Duodenal mucosa (tissue), 2 donors: ENCODE data around the gene ACP1.
"Not testable (repeated sequence)": the region's sequence is repeated elsewhere in the genome, so short reads cannot be mapped to it uniquely, and the experiment has no call there.

Source experiments
- H3K27ac ChIP-seq: one replicate; pipeline ENCODE4 v1.7.0; 2013; ENCODE audit warnings: low read depth, low read length
- H3K27me3 ChIP-seq, 2 donors: one replicate each; pipeline ENCODE4 v1.7.0; 2013; ENCODE audit warnings: low read length in 2 of 2, control low read depth in 1 of 2; ENCODE audit not compliant: insufficient read depth in 2 of 2, control insufficient read depth in 1 of 2
- H3K36me3 ChIP-seq, 2 donors: one replicate each; pipeline ENCODE4 v1.7.0; 2013; ENCODE audit warnings: low read length in 2 of 2, control low read depth in 1 of 2; ENCODE audit not compliant: insufficient read depth in 2 of 2, control insufficient read depth in 1 of 2
- H3K4me1 ChIP-seq, 2 donors: one replicate each; pipeline ENCODE4 v1.7.0; 2013; ENCODE audit warnings: low read length in 2 of 2, control low read depth in 1 of 2; ENCODE audit not compliant: insufficient read depth in 2 of 2, control insufficient read depth in 1 of 2
- H3K4me3 ChIP-seq, 2 donors: one replicate each; pipeline ENCODE4 v1.7.0; 2013; ENCODE audit warnings: low read length in 2 of 2, low read depth in 1 of 2
- H3K9ac ChIP-seq, 2 donors: one replicate each; pipeline ENCODE4 v1.7.0; 2013; ENCODE audit warnings: low read length in 2 of 2, low read depth in 1 of 2
- H3K9me3 ChIP-seq, 2 donors: one replicate each; pipeline ENCODE4 v1.7.0; 2013; ENCODE audit warnings: low read length in 2 of 2, control low read depth in 1 of 2; ENCODE audit not compliant: control insufficient read depth in 1 of 2

ACP1 gene

GRCh38 chr2:309148-309953, 44.6 kb downstream of the ACP1 start:
- Histone ChIP-seq H3K4me3 (no peak overlapping the region), H3K27ac (no peak overlapping the region), H3K9ac (no peak overlapping the region), H3K27me3 (no peaks in the 10 kb centered on the region), H3K4me1 (no peaks in the 10 kb centered on the region), H3K9me3 (no peaks in the 10 kb centered on the region), H3K36me3 (no peaks in the 10 kb centered on the region)

GRCh38 chr2:309954-310510, 45.3 kb downstream of the ACP1 start:
- no peak overlapping the region for H3K4me3 ChIP-seq
- H3K4me1 ChIP-seq, result no peaks in the 10 kb centered on the region
- H3K27ac ChIP-seq, result no peak overlapping the region
- no peaks in the 10 kb centered on the region for H3K27me3 ChIP-seq
- H3K36me3 ChIP-seq, result no peaks in the 10 kb centered on the region
- no peak overlapping the region for H3K9ac ChIP-seq
- no peaks in the 10 kb centered on the region for H3K9me3 ChIP-seq

GRCh38 chr2:310994-311393, 46.2 kb downstream of the ACP1 start:
- H3K27me3 ChIP-seq, result no peaks in the 10 kb centered on the region
- no peak overlapping the region for H3K27ac ChIP-seq
- H3K9me3 ChIP-seq, result no peaks in the 10 kb centered on the region
- H3K36me3 ChIP-seq, result no peaks in the 10 kb centered on the region
- H3K4me1 ChIP-seq, result no peaks in the 10 kb centered on the region
- H3K4me3 ChIP-seq, result no peak overlapping the region
- H3K9ac ChIP-seq, result no peak overlapping the region

GRCh38 chr2:313991-314390, 49.2 kb downstream of the ACP1 start:
- H3K9me3 ChIP-seq, result peaks cover 0 to 2% of the 10 kb centered on the region in 2 donors
- H3K27ac ChIP-seq, result no peak overlapping the region
- no peak overlapping the region for H3K9ac ChIP-seq
- no peaks in the 10 kb centered on the region for H3K36me3 ChIP-seq
- H3K4me1 ChIP-seq, result no peaks in the 10 kb centered on the region
- no peak overlapping the region for H3K4me3 ChIP-seq
- H3K27me3 ChIP-seq, result no peaks in the 10 kb centered on the region

GRCh38 chr2:314561-315336, 50.0 kb downstream of the ACP1 start:
- Histone ChIP-seq H3K9me3 (peaks cover 0 to 4% of the 10 kb centered on the region in 2 donors), H3K4me3 (no peak overlapping the region), H3K4me1 (no peaks in the 10 kb centered on the region)

GRCh38 chr2:315925-316324, 51.2 kb downstream of the ACP1 start:
- not testable (repeated sequence) for H3K9ac ChIP-seq, H3K4me3 ChIP-seq, H3K27me3 ChIP-seq, H3K27ac ChIP-seq, H3K9me3 ChIP-seq, H3K36me3 ChIP-seq, H3K4me1 ChIP-seq

More at GRCh38 chr2:314561-315336, 50.0 kb downstream of the ACP1 start:
- H3K9ac ChIP-seq, result no peak overlapping the region
- H3K36me3 ChIP-seq, result no peaks in the 10 kb centered on the region
- no peaks in the 10 kb centered on the region for H3K27me3 ChIP-seq
- no peak overlapping the region for H3K27ac ChIP-seq

- H3K4me3 ChIP-seq, result no peak overlapping the region
- no peaks in the 10 kb centered on the region for H3K4me1 ChIP-seq
- H3K36me3 ChIP-seq, result no peaks in the 10 kb centered on the region
- H3K27me3 ChIP-seq, result no peaks in the 10 kb centered on the region
- no peak overlapping the region for H3K9ac ChIP-seq
- peaks cover 0 to 4% of the 10 kb centered on the region in 2 donors for H3K9me3 ChIP-seq
- no peak overlapping the region for H3K27ac ChIP-seq
These were observed 51.6 kb downstream of the ACP1 start for GRCh38 chr2:316381-316780.

- H3K4me1 ChIP-seq, result no peaks in the 10 kb centered on the region
- H3K9ac ChIP-seq, result no peak overlapping the region
- no peaks in the 10 kb centered on the region for H3K36me3 ChIP-seq
- H3K9me3 ChIP-seq, result peaks cover 0 to 4% of the 10 kb centered on the region in 2 donors
- H3K4me3 ChIP-seq, result no peak overlapping the region
- H3K27ac ChIP-seq, result no peak overlapping the region
- no peaks in the 10 kb centered on the region for H3K27me3 ChIP-seq
These were observed 53.0 kb downstream of the ACP1 start for GRCh38 chr2:317501-318424.

GRCh38 chr2:319059-319600, 54.4 kb downstream of the ACP1 start:
- H3K9ac ChIP-seq, result no peak overlapping the region

More at GRCh38 chr2:319059-319600, 54.4 kb downstream of the ACP1 start:
- Histone ChIP-seq H3K9me3 (peaks cover 0 to 4% of the 10 kb centered on the region in 2 donors), H3K27ac (no peak overlapping the region), H3K4me1 (no peaks in the 10 kb centered on the region), H3K27me3 (no peaks in the 10 kb centered on the region), H3K36me3 (no peaks in the 10 kb centered on the region), H3K4me3 (no peak overlapping the region)
